ENCODE data around the gene KRTAP21-3. TPM values are rescaled to one million over a fixed set of nuclear protein-coding genes. Genes with fewer than 3 reads are reported as not detected.

Gene KRTAP21-3
- total and polyA plus RNA-seq, 7 donors, result not detected

DNA sequence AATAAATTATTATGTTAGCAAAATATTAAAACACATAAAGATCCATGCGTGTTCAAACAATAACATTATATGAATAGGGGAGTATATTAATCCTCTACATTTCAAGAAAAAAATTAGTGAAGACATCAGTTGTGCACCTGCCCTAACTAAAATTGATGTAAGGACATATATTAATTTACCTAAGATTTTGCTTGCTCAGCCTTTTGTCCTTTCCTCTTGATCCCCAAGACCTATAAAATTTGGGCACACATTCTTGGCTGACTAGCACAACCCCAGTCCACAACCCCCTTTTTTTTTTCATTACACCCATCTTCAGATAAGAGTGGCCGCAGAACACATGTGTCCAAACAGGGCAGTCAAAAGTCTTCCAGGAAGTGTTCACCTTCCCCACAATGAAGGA lies 21.9 kb upstream of the KRTAP21-3 start:
- Histone ChIP-seq H3K4me1 (no peaks in the 10 kb centered on the region), H3K9me3 (no peaks in the 10 kb centered on the region), H3K36me3 (ENCODE audit: insufficient read depth in 1 of 2, low read depth in 1 of 2) (no peaks in the 10 kb centered on the region), H3K4me3 (no peak overlapping the region), H3K27me3 (ENCODE audit: insufficient read depth in 3 of 3, low read length in 2 of 3) (no peaks in the 10 kb centered on the region), H3K27ac (no peak overlapping the region)
- intact Hi-C loops (cut with DNase I), result no loop called here
- DNase-seq, result no peak
- no peak for ATAC-seq
- TF ChIP-seq, protein P1, sequence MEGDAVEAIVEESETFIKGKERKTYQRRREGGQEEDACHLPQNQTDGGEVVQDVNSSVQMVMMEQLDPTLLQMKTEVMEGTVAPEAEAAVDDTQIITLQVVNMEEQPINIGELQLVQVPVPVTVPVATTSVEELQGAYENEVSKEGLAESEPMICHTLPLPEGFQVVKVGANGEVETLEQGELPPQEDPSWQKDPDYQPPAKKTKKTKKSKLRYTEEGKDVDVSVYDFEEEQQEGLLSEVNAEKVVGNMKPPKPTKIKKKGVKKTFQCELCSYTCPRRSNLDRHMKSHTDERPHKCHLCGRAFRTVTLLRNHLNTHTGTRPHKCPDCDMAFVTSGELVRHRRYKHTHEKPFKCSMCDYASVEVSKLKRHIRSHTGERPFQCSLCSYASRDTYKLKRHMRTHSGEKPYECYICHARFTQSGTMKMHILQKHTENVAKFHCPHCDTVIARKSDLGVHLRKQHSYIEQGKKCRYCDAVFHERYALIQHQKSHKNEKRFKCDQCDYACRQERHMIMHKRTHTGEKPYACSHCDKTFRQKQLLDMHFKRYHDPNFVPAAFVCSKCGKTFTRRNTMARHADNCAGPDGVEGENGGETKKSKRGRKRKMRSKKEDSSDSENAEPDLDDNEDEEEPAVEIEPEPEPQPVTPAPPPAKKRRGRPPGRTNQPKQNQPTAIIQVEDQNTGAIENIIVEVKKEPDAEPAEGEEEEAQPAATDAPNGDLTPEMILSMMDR (IDR thresholded peaks at IDR 0.05), result no peak
- WGBS, 3 donors, result 89 to 95% (median 93%) methylated on average over 2 of the region's 2 CpGs

DNA sequence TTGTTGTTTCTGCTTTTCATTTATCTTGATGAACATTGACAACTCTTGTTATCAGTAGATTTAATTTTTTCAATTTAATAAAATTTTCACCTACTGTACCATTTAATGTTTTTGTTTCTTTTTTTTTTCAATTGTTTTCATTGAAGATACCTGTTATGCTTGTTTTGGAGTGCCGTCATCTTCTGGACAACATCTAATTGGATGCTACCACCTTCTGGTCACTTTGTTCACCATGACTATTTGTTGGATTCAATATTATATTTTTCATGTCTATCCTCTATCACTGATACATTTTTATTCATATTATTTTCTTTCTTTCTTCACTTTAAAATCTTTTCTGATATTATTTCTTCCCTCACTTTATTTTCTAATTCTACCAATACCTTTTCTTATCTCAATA lies 14.4 kb upstream of the KRTAP21-3 start:
- H3K4me1 ChIP-seq, result no peaks in the 10 kb centered on the region
- no peaks in the 10 kb centered on the region for H3K27me3 ChIP-seq (ENCODE audit: insufficient read depth in 3 of 3, low read length in 2 of 3)
- ATAC-seq (no peak), DNase-seq (no peak)
- no peak overlapping the region for H3K4me3 ChIP-seq
- no peaks in the 10 kb centered on the region for H3K36me3 ChIP-seq (ENCODE audit: insufficient read depth in 1 of 2, low read depth in 1 of 2)
- H3K27ac ChIP-seq, result no peak overlapping the region
- H3K9me3 ChIP-seq, result no peaks in the 10 kb centered on the region
- intact Hi-C loops (cut with DNase I), result loop anchor here in 1 of 2 donors (10.0 kb wide), 1 partner anchor 288 kb away; the partner anchor contains the start of gene KRTAP15-1
- TF ChIP-seq, protein P1 (IDR thresholded peaks at IDR 0.05), result no peak
- 59 to 81% (median 61%) methylated on average over 1 of the region's 1 CpG for WGBS, 3 donors

DNA sequence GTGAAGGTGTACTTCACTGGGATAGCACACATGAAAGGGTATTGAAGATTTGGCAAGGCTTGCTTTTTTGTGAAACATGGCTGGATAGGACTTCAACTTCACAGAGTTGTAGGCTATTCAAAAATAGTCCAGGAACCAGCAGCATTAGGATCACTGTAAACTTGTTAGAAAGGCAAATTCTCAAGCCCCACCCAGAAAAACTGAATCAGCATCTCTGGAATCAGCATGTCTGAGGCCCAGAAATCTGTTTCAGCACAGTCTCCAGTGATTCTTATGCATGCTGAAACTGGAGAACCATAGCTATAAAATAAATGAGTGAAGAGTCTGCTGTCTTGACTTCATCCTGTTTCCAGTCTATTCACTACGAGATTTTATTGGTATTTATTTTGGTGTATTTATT lies 8.1 kb upstream of the KRTAP21-3 start:
- H3K27me3 ChIP-seq (ENCODE audit: insufficient read depth in 3 of 3, low read length in 2 of 3), result no peaks in the 10 kb centered on the region
- no peaks in the 10 kb centered on the region for H3K9me3 ChIP-seq
- TF ChIP-seq, protein P1 (IDR thresholded peaks at IDR 0.05), result no peak
- no peak overlapping the region for H3K27ac ChIP-seq
- no peak for ATAC-seq
- DNase-seq, result no peak
- H3K36me3 ChIP-seq (ENCODE audit: insufficient read depth in 1 of 2, low read depth in 1 of 2), result no peaks in the 10 kb centered on the region
- 63 to 66% (median 64%) methylated on average over 1 of the region's 1 CpG for WGBS, 3 donors
- H3K4me1 ChIP-seq, result no peaks in the 10 kb centered on the region
- intact Hi-C loops (cut with DNase I), result no loop called here
- no peak overlapping the region for H3K4me3 ChIP-seq

DNA sequence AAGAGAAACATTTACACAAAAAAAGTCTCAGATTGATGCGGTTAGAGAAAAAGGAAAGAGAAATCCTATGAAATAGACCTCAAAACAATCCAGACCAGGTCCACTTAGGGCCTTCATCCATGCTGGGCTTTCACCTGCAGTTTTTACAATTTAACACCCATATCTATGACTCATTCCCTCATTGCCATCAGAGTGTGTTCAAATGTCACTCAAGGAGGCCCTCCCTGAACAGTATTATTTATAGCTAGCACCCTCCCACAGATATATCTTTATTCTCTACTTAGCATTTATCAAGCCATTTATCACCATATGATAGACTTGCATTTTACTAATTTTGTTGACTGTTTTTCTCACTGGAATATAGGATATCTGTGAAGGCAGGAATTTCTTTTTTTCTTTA lies 824 bp upstream of the KRTAP21-3 start:
- no peaks in the 10 kb centered on the region for H3K36me3 ChIP-seq (ENCODE audit: insufficient read depth in 1 of 2, low read depth in 1 of 2)
- 88 to 100% (median 91%) methylated on average over 1 of the region's 1 CpG for WGBS, 3 donors
- DNase-seq (no peak), ATAC-seq (no peak)
- H3K9me3 ChIP-seq, result no peaks in the 10 kb centered on the region
- intact Hi-C loops (cut with DNase I), result no loop called here
- no peaks in the 10 kb centered on the region for H3K27me3 ChIP-seq (ENCODE audit: insufficient read depth in 3 of 3, low read length in 2 of 3)
- H3K4me1 ChIP-seq, result no peaks in the 10 kb centered on the region
- no peak overlapping the region for H3K4me3 ChIP-seq
- TF ChIP-seq, protein P1 (IDR thresholded peaks at IDR 0.05), result no peak
- no peak overlapping the region for H3K27ac ChIP-seq

DNA sequence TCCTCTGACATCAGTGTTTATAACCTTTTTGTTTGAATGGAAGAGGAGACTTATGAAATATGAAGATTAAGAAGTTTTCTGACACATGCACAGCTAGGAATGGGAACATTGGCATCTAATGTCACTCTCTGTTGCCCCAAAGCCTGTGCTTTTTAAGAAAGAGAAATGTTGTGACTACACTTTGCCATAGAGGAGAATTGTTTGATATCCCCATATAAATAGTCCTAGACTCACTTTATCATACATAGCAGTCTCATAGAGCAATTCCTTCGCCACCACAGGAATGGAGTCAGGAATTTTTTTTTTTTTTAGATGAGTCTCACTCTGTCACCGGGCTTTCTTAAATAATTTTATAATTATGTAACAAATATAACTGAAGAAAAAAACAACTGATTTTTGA lies 1.5 kb downstream of the KRTAP21-3 start:
- Histone ChIP-seq H3K4me1 (no peaks in the 10 kb centered on the region), H3K9me3 (peaks cover 8% of the 10 kb centered on the region), H3K36me3 (ENCODE audit: insufficient read depth in 1 of 2, low read depth in 1 of 2) (no peaks in the 10 kb centered on the region), H3K4me3 (no peak overlapping the region), H3K27ac (no peak overlapping the region), H3K27me3 (ENCODE audit: insufficient read depth in 3 of 3, low read length in 2 of 3) (no peaks in the 10 kb centered on the region)
- 87 to 93% (median 89%) methylated on average over 2 of the region's 2 CpGs for WGBS, 3 donors
- intact Hi-C loops (cut with DNase I), result no loop called here
- no peak for DNase-seq
- TF ChIP-seq, protein P1 (IDR thresholded peaks at IDR 0.05), result no peak
- no peak for ATAC-seq
